Measurements from ENCODE around the gene SLC43A2. TPM values are rescaled to one million over a fixed set of nuclear protein-coding genes. Genes with fewer than 3 reads are reported as not detected.
A peak's percentile ranks its signal among the peaks of the same experiment; 100 is the strongest.

SLC43A2 gene
- total and polyA plus RNA-seq, 2 of the 13 experiments (the other 11 are each of a cell fraction or from before 2014, with no cell fraction given): 7.3 to 20.0 TPM

GRCh38 chr17:1648963-1649843, 20.6 kb upstream of the SLC43A2 start (continued):
- no peak for TF ChIP-seq GTF3A (CRISPR knock-in tag; conservative IDR thresholded peaks at IDR 0.05)
- TF ChIP-seq HMGXB3 (CRISPR knock-in tag; IDR thresholded peaks at IDR 0.05; ENCODE audit: borderline replicate concordance): no peak
- TF ChIP-seq HMGXB4 (CRISPR knock-in tag; IDR thresholded peaks at IDR 0.05; ENCODE audit: borderline replicate concordance in 1 of 2, low read depth in 1 of 2): peak; percentile 74 to 82
- TF ChIP-seq STAG1 (CRISPR knock-in tag; IDR thresholded peaks at IDR 0.05): peak; percentile 82
- TF ChIP-seq HIVEP1 (CRISPR knock-in tag; IDR thresholded peaks at IDR 0.05): no peak; the same call in 1 of the 2 replicates
- no peak for TF ChIP-seq ZNF703 (CRISPR knock-in tag; IDR thresholded peaks at IDR 0.05; ENCODE audit: borderline replicate concordance)
- no peak for TF ChIP-seq ZBTB26 (CRISPR knock-in tag; IDR thresholded peaks at IDR 0.05; ENCODE audit: borderline replicate concordance)
- no peak for TF ChIP-seq GRHL1 (CRISPR knock-in tag; conservative IDR thresholded peaks at IDR 0.05)
- no peak for TF ChIP-seq ZEB1 (IDR thresholded peaks at IDR 0.05; ENCODE audit: insufficient replicate concordance, low read depth)
- peak; percentile 77; the same call in 1 of the 2 replicates for TF ChIP-seq REL (CRISPR knock-in tag; conservative IDR thresholded peaks at IDR 0.05)
- TF ChIP-seq ZNF747 (CRISPR knock-in tag; IDR thresholded peaks at IDR 0.05; ENCODE audit: borderline replicate concordance): peak; percentile 60; the same call in 1 of the 2 replicates
- no peak for TF ChIP-seq ZNF746 (CRISPR knock-in tag; IDR thresholded peaks at IDR 0.05)
- TF ChIP-seq ZNF83 (CRISPR knock-in tag; IDR thresholded peaks at IDR 0.05; ENCODE audit: borderline replicate concordance): no peak
- TF ChIP-seq ZSCAN9 (CRISPR knock-in tag; IDR thresholded peaks at IDR 0.05; ENCODE audit: borderline replicate concordance): no peak
- no peak for TF ChIP-seq CCAR2 (optimal IDR thresholded peaks at IDR 0.05; ENCODE audit: low read depth, low read length)
- TF ChIP-seq ZNF441 (CRISPR knock-in tag; IDR thresholded peaks at IDR 0.05; ENCODE audit: borderline replicate concordance): peak; percentile 57; the same call in 1 of the 2 replicates
- no peak for TF ChIP-seq ZNF724P (CRISPR knock-in tag; IDR thresholded peaks at IDR 0.05; ENCODE audit: borderline replicate concordance)
- TF ChIP-seq SATB2 (CRISPR knock-in tag; IDR thresholded peaks at IDR 0.05): no peak
- no peak for TF ChIP-seq ZFP36L2 (CRISPR knock-in tag; IDR thresholded peaks at IDR 0.05)

Measured in HepG2 (cell line).